CD4-positive, alpha-beta memory T cell (primary cell): Measurements from ENCODE around the gene SMAD6. TPM values are rescaled to one million over a fixed set of nuclear protein-coding genes. Genes with fewer than 3 reads are reported as not detected.

ENCODE experiments used
- CTCF ChIA-PET: fragments of 350-600 bp; sonication (Branson Sonifier 250); formaldehyde crosslinking; loops from one replicate; lab custom pipeline; 2021; ENCODE audit warnings: inconsistent platforms; ENCODE audit not compliant: partially characterized antibody; lab: Charles Lee
- POLR2A ChIA-PET: fragments of 350-600 bp; sonication (Branson Sonifier 250); formaldehyde crosslinking; loops from one replicate; lab custom pipeline; 2021; ENCODE audit not compliant: partially characterized antibody; lab: Charles Lee
- DNase-seq, 5 donors: peaks; one replicate each; pipeline versions ENCODE4 v3.0.0 to v3.0.0-alpha.2; 2020 to 2022; ENCODE audit warnings: mixed read lengths in 1 of 5
- H3K27ac ChIP-seq: one replicate; pipeline ENCODE4 v1.7.0; 2013; ENCODE audit warnings: low read depth, low read length
- H3K27me3 ChIP-seq: 2 replicates; pipeline ENCODE4 v1.7.0; 2013; ENCODE audit warnings: mild to moderate bottlenecking, low read length, moderate library complexity; ENCODE audit not compliant: insufficient read depth
- H3K36me3 ChIP-seq: 2 replicates; pipeline ENCODE4 v1.7.0; 2013; ENCODE audit warnings: mild to moderate bottlenecking, low read length, moderate library complexity; ENCODE audit not compliant: insufficient read depth
- H3K4me1 ChIP-seq: 2 replicates; pipeline ENCODE4 v1.7.0; 2013; ENCODE audit warnings: mild to moderate bottlenecking, low read length, moderate library complexity; ENCODE audit not compliant: insufficient read depth
- H3K4me3 ChIP-seq, 2 donors: one replicate each; pipeline ENCODE4 v1.7.0; 2013; ENCODE audit warnings: low read length in 2 of 2, mild to moderate bottlenecking in 1 of 2
- H3K9me3 ChIP-seq, 2 donors: one replicate each; pipeline ENCODE4 v1.7.0; 2013; ENCODE audit warnings: low read length in 2 of 2, control low read depth in 1 of 2; ENCODE audit not compliant: control insufficient read depth in 1 of 2
- H3K27ac Mint-ChIP-seq, 7 donors: one replicate each; pipeline ENCODE4 v1.8.0; 2020 to 2021; ENCODE audit warnings: mixed read lengths in 7 of 7, mild to moderate bottlenecking in 6 of 7, inconsistent platforms in 3 of 7, moderate library complexity in 3 of 7
- H3K27me3 Mint-ChIP-seq, 2 donors: one replicate each; pipeline ENCODE4 v1.8.0; 2020 to 2021; ENCODE audit warnings: mixed read lengths in 2 of 2
- H3K36me3 Mint-ChIP-seq, 2 donors: one replicate each; pipeline ENCODE4 v1.8.0; 2020 to 2021; ENCODE audit warnings: mixed read lengths in 2 of 2, inconsistent platforms in 1 of 2, mild to moderate bottlenecking in 1 of 2
- H3K4me1 Mint-ChIP-seq, 4 donors: one replicate each; pipeline ENCODE4 v1.8.0; 2020 to 2021; ENCODE audit warnings: mixed read lengths in 4 of 4, mild to moderate bottlenecking in 1 of 4
- H3K4me3 Mint-ChIP-seq, 8 donors: one replicate each; pipeline ENCODE4 v1.8.0; 2020 to 2021; ENCODE audit warnings: mixed read lengths in 8 of 8, mild to moderate bottlenecking in 7 of 8, moderate library complexity in 6 of 8, inconsistent platforms in 3 of 8
- H3K9me3 Mint-ChIP-seq, 8 donors: one replicate each; pipeline ENCODE4 v1.8.0; 2020 to 2021; ENCODE audit warnings: mixed read lengths in 8 of 8, mild to moderate bottlenecking in 5 of 8, inconsistent platforms in 3 of 8, moderate library complexity in 1 of 8
- intact Hi-C: fragments of 100-400 bp; cut with micrococcal nuclease; formaldehyde crosslinking; loops from one replicate; pipeline ENCODE4 v1.15.1; 2023
- polyA plus RNA-seq, 2 donors: library from polyadenylated mRNA; unstranded; fragments of 300-500 nt; fragmentation: Illumina TruSeq; gene quantifications; one replicate each; pipeline ENCODE4 v1.2.3, GENCODE V29; 2021
- total RNA-seq, 2 experiments: library from RNA; stranded (reverse); gene quantifications; one replicate each; pipeline ENCODE4 v1.2.3, GENCODE V29; 2021

SMAD6 gene
- total and polyA plus RNA-seq, 4 experiments from 2014 or later = 0.09 to 0.11 TPM; not detected in 2

DNA sequence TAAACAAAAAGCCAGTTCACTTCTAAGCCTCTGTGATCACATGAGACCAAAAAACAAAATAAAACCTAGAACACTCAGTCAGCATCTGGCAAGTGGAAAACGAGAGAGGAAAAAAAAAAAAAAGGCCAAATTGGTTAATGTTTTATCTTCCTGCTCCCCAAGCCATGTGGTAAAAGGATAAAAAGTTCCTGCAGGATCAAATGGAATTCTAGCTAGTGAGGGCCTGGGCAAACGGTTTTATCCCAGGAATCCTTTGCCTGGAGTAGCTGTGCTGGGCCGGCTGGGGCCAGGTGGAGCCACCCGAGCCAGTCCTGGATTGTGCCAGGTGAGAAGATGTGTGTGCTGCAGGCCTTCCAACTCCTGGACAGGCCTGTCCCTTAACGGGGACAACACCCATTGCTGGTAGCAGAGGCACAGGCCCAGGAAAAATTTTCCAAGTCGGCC lies 13.2 kb downstream of the SMAD6 start:
- no peaks in the 10 kb centered on the region for H3K36me3 Mint-ChIP-seq
- peaks cover 0 to 8% (median 3%) of the 10 kb centered on the region in 4 donors for H3K4me1 Mint-ChIP-seq
- intact Hi-C loops = no loop called here
- no peak overlapping the region for H3K4me3 ChIP-seq
- H3K36me3 ChIP-seq = no peaks in the 10 kb centered on the region
- H3K27ac ChIP-seq = no peak overlapping the region
- peaks cover 6% of the 10 kb centered on the region for H3K4me1 ChIP-seq
- ChIA-PET CTCF (no interaction called here), POLR2A (no interaction called here)
- no peaks in the 10 kb centered on the region for H3K9me3 ChIP-seq
- peaks cover 0 to 2% of the 10 kb centered on the region in 2 donors for H3K27me3 Mint-ChIP-seq
- H3K9me3 Mint-ChIP-seq = no peaks in the 10 kb centered on the region
- DNase-seq = no peak
- no peak overlapping the region for H3K27ac Mint-ChIP-seq
- H3K4me3 Mint-ChIP-seq = no peak overlapping the region
- H3K27me3 ChIP-seq = no peaks in the 10 kb centered on the region

DNA sequence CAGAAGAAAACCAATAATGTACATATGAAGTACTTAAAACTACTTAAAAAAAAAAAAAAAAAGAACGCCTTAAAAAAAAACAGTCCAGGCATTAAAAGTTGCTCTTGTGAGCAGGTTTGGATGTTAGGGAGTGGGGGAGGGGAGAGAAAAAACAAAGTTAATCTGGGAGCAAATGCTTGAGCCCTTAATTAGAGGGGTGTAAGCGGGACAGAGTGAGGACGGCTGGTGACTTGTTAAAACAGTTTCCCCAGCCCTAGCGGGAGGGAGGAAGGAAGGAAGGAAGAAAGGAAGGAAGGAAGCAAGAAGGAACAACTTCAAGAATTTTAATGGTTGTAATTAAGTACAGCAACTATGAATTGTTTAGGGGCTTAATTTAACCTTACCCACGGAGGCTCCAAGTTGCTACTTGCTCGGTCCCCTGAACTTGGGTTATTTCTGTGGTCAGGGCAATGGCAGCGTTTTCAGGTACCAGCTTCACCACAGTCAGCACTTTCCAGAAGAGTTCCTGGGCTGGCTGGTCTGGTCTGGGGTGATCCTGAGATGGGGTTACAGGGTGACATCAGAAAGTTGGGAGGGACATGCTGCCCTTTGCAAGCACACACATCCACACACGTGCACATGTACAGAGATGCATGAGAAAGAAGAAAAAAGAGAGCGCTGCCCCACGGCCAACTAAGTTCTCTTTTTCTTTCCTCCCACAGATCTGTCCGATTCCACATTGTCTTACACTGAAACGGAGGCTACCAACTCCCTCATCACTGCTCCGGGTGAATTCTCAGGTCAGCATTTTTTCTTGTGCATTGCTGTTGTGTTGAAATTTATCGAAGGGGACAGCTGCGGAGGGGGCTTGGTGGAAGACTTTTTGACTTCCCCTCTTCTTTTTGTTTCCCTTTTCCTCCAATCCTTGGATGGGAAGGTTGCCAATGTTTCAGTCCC lies 14.0 kb downstream of the SMAD6 start:
- Histone ChIP-seq H3K4me1 (peaks cover 13% of the 10 kb centered on the region), H3K27me3 (no peaks in the 10 kb centered on the region), H3K4me3 (no peak overlapping the region), H3K27ac (no peak overlapping the region), H3K36me3 (no peaks in the 10 kb centered on the region), H3K9me3 (no peaks in the 10 kb centered on the region)
- no peaks in the 10 kb centered on the region for H3K36me3 Mint-ChIP-seq
- H3K27me3 Mint-ChIP-seq = peaks cover 0 to 2% of the 10 kb centered on the region in 2 donors
- no peak overlapping the region for H3K27ac Mint-ChIP-seq
- H3K4me1 Mint-ChIP-seq = peaks cover 0 to 15% (median 6%) of the 10 kb centered on the region in 4 donors
- ChIA-PET POLR2A (no interaction called here), CTCF (no interaction called here)
- intact Hi-C loops = no loop called here
- peak overlapping the region in 1 of 8 donors; percentile 17 for H3K4me3 Mint-ChIP-seq
- H3K9me3 Mint-ChIP-seq = no peaks in the 10 kb centered on the region
- DNase-seq = no peak

DNA sequence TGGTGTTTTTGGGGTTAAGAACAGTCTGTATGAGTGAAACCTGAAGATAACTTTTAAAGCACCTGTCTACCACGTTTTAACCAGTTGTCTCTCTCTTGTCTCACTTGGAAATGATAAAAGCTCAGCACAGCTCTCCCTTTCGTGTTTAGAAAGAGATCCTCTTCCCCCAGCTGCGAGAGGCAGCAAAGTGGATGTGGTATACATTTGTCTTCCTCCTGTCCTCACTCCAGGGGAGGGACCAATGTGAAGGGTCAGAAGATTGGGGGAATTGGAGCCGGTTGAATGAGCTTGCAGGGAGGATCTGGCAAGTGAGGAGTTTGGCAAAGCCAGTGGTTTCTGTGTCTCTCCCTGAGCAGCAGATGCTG lies 14.6 kb downstream of the SMAD6 start:
- H3K4me1 Mint-ChIP-seq = peaks cover 0 to 22% (median 7%) of the 10 kb centered on the region in 4 donors
- H3K9me3 ChIP-seq = no peaks in the 10 kb centered on the region
- H3K4me1 ChIP-seq = peaks cover 19% of the 10 kb centered on the region
- POLR2A ChIA-PET = no interaction called here
- H3K27me3 ChIP-seq = no peaks in the 10 kb centered on the region
- peaks cover 1 to 2% of the 10 kb centered on the region in 2 donors for H3K27me3 Mint-ChIP-seq
- H3K27ac ChIP-seq = no peak overlapping the region
- no peaks in the 10 kb centered on the region for H3K36me3 Mint-ChIP-seq
- intact Hi-C loops = no loop called here
- peak overlapping the region in 1 of 8 donors; percentile 24 for H3K4me3 Mint-ChIP-seq
- no peak overlapping the region for H3K27ac Mint-ChIP-seq
- no peak for DNase-seq
- H3K9me3 Mint-ChIP-seq = no peaks in the 10 kb centered on the region
- CTCF ChIA-PET = no interaction called here
- H3K36me3 ChIP-seq = no peaks in the 10 kb centered on the region
- H3K4me3 ChIP-seq = no peak overlapping the region

DNA sequence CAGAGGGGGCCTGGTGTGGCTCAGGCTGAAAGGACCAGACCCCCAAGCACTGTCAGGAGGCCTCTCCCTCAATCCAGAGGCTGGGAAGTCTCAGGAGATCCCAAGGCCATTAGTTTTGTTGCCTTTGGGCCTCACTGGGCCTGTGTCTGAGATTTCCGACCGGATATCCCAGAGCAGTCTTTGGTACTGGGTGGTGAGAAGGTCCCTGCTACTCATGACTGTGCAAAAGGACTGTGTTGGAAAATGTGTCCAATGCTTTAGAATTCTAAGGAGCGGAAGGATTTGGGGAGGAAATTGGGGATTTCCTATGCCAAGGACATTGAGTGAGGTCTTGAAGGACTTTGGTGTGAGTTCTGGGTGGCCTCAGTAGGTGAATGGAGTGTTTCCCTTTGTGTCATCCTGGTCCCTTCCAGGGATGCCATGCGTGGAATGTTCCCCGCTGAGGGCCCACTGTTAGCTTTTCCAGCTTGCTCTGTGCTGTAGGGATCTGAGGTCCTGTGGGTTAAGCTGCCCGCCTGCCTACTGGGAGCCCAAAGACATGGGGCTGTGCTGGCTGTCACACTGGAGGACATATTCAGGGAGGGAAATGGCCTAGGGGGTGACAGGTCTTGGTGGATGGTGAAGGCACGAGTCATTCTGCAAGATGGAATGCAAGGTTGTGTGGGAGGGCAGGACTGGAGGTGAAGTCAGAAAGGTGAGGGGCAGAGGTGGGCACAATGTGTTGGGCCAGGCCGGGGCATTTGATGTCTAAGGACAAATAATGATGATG lies 16.4 kb downstream of the SMAD6 start:
- no peak overlapping the region for H3K27ac ChIP-seq
- H3K27me3 Mint-ChIP-seq = peaks cover 1 to 2% of the 10 kb centered on the region in 2 donors
- no peak overlapping the region for H3K27ac Mint-ChIP-seq
- no peak overlapping the region for H3K4me3 Mint-ChIP-seq
- no peaks in the 10 kb centered on the region for H3K9me3 ChIP-seq
- no peak for DNase-seq
- H3K4me3 ChIP-seq = no peak overlapping the region
- H3K4me1 ChIP-seq = peaks cover 20% of the 10 kb centered on the region
- H3K9me3 Mint-ChIP-seq = no peaks in the 10 kb centered on the region
- no peaks in the 10 kb centered on the region for H3K27me3 ChIP-seq
- no peaks in the 10 kb centered on the region for H3K36me3 Mint-ChIP-seq
- POLR2A ChIA-PET = no interaction called here
- H3K4me1 Mint-ChIP-seq = peaks cover 0 to 25% (median 7%) of the 10 kb centered on the region in 4 donors
- H3K36me3 ChIP-seq = no peaks in the 10 kb centered on the region
- intact Hi-C loops = no loop called here
- CTCF ChIA-PET = no interaction called here

DNA sequence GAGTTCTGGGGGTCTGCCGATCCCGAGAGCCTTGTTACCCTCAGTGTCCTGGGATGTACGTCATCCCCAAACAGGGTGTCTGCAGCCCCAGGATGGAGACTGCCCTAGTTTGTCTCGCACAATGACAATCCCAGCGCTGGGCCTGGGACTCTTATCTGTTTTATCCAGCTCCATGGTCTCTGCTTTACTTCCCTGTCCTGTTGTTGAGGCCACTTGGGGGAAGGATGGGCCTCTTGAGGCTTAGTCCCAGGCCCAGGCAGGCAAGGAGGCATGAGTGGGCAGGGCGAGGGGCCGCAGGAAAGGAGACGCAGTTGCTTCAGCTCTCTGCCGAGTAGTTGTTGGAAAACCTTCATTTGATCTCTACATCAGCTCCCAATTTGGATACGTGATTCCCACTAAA lies 17.4 kb downstream of the SMAD6 start:
- H3K36me3 ChIP-seq = no peaks in the 10 kb centered on the region
- H3K9me3 ChIP-seq = no peaks in the 10 kb centered on the region
- peaks cover 0 to 25% (median 7%) of the 10 kb centered on the region in 4 donors for H3K4me1 Mint-ChIP-seq
- intact Hi-C loops = no loop called here
- H3K27ac ChIP-seq = no peak overlapping the region
- H3K9me3 Mint-ChIP-seq = no peaks in the 10 kb centered on the region
- no peak overlapping the region for H3K4me3 ChIP-seq
- H3K4me1 ChIP-seq = peaks cover 20% of the 10 kb centered on the region
- CTCF ChIA-PET = no interaction called here
- no peak for DNase-seq
- no peaks in the 10 kb centered on the region for H3K36me3 Mint-ChIP-seq
- H3K27me3 Mint-ChIP-seq = peaks cover 1 to 2% of the 10 kb centered on the region in 2 donors
- POLR2A ChIA-PET = interaction anchor here (0.6 kb wide), 1 partner anchor 29 kb away, joined by 4 read pairs; no protein-coding TSS in a partner anchor
- no peak overlapping the region for H3K4me3 Mint-ChIP-seq
- no peak overlapping the region for H3K27ac Mint-ChIP-seq
- no peaks in the 10 kb centered on the region for H3K27me3 ChIP-seq

DNA sequence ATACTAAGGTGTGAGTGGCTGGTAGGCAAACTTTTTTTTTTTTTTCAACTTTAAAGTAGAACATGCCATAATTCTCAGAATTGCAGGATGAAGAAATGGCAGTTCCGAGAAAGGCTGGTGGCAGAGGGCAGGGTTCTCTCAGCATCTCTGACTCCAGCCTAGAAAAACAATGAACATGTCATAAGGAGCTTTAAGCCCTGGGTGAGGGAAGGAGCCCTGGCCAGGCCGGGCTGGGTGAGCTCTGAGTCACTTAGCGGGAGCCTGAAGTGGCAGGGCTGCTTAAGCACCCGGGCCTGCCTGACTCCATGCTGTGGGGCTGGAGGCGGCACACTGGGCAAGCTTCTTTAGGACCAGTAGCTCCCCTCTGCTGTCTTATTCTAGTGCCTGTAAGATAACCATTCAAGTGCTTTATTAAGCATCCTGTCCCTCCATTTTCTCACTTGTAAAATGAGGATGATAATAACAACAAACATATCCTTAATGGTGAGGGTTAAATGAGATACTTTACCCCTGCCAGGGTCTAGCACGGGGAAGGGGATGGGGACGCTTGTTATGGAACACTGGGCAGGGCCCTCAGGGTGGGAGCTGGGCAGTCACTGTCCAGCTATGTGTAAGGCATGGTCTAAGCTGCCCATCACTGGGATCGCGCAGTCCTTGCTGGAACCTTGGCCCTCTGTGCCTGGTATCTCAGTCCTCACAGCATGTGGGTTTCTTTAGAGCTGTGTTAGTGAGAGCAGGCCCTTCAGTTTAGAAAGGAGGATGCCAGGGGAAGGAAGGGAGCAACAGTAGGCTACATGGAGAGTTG lies 18.4 kb downstream of the SMAD6 start:
- ChIA-PET POLR2A (interaction anchor here (0.6 kb wide), 1 partner anchor 30 kb away, joined by 4 read pairs; no protein-coding TSS in a partner anchor), CTCF (interaction anchor here (0.7 to 1.3 kb wide), 2 partner anchors 15 to 101 kb away, joined by 3 read pairs; no protein-coding TSS in a partner anchor)
- no peak for DNase-seq
- intact Hi-C loops = no loop called here
- peak overlapping the region in 2 of 7 donors; percentile 25 to 59 for H3K27ac Mint-ChIP-seq
- H3K27me3 Mint-ChIP-seq = peaks cover 2 to 3% of the 10 kb centered on the region in 2 donors
- Histone ChIP-seq H3K4me3 (no peak overlapping the region), H3K36me3 (no peaks in the 10 kb centered on the region), H3K27me3 (no peaks in the 10 kb centered on the region), H3K27ac (no peak overlapping the region), H3K4me1 (peaks cover 20% of the 10 kb centered on the region), H3K9me3 (no peaks in the 10 kb centered on the region)
- peaks cover 0 to 25% (median 7%) of the 10 kb centered on the region in 4 donors for H3K4me1 Mint-ChIP-seq
- no peaks in the 10 kb centered on the region for H3K9me3 Mint-ChIP-seq
- no peaks in the 10 kb centered on the region for H3K36me3 Mint-ChIP-seq
- H3K4me3 Mint-ChIP-seq = no peak overlapping the region
